HS-27A (cell line): Measurements from ENCODE around the gene ATP6V0C.
"Not testable (repeated sequence)": the region's sequence is repeated elsewhere in the genome, so short reads cannot be mapped to it uniquely, and the experiment has no call there.

Experiments
- DNase-seq: peaks from one replicate; pipeline ENCODE4 v3.0.0-alpha.2; 2012; ENCODE audit warnings: low read depth, missing footprints

The ATP6V0C gene

DNA sequence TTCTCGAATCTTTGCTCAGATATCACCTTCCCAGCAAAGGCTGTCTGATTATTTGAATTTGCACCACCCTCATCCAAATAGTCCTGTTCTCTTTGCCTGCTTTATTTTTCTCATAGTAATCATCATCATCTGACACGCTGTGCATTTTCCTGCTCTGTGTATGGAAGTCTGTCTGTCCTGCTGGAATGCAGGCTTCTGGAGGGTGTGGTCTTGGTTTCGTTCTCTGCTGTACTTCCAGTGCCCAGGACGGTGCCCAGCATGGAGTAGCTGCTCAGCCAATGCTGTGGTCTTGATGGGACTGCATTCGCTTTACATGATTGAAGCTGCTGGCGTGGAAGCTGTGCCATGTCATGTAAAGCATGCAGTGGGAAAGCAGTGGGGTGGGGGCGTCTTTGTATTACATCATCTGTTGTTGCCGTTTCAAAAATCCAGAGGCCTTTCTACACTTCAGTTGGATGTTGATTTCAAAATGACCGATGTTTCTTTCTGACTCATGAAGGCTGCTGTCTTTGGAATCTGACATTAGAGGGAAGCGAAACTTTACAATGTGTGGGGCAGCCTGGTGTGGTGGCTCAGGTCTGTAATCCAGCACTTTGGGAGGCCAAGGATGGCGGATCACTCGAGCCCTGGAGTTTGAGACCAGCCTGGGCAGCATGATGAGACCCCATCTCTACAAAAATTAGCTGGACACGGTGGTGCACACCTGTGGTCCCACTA lies 41.1 kb downstream of the ATP6V0C start:
- DNase-seq: not testable (repeated sequence)

DNA sequence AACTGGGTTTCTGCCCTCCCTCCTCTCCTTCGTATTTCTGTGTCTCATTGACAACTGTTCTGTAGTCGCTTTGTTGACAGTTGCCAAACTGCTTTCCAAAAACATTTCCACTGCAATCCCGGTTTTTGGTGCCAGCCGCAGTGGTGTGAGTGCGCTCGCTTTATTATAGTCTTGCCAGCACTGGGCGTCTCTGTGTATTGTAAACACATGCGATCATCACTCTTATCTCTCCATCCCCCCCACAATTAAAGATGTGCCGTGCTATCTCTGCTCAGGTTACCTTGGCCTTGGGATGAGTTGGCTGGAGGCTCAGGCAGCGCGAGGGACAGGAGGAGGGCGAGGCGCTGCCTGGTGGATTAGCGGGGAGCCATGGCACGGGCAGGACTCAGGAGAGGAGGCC lies 43.4 kb downstream of the ATP6V0C start:
- not testable (repeated sequence) for DNase-seq

DNA sequence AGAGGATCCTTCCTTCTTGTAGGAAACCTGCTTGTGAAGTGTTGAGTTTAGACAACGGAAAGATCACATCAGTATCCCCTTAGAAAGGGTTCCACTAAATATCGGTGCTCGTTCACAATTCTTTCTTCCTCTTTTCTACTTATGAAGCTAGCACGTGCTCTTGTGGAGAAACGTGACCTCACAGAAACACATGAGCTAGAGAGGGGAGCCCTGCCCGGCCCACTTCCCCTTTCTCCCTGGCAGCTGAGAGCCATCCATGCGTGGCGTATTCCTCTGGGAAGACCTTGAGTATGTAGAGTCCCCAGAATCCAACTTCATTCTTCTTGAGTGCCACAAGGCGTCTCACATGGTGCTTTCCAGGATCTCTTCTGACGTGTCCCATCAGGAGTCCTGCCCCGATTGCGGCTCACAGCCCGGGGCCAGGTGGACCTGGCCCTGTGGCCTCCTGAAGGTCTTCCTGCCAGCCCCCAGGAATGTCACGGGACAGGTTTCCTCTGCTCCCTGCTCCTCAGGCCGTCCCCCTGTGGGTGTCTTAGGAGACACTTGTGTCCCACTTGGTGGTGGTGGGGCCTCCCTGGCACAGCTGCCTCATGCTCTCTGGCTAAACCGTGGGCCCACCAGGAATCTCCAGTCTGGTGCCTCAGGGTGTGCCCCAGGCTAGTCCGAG lies 46.5 kb downstream of the ATP6V0C start:
- DNase-seq: not testable (repeated sequence)

DNA sequence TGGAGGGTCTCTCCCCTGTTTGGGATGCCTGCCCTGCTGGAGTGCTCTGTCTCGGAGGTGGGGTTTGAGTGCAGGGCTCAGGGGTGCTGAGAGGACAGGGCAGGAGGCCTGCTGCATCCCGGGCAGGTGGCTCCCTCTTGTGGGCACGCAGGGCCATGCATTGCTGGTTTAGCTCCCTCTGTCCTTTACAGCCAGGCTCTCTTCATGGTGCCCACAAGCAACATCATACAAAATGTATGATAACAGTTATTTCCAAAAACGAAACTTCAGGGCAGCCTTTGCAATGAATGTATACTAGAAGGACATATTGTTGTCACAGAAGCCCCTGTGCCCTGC lies 47.0 kb downstream of the ATP6V0C start:
- not testable (repeated sequence) for DNase-seq

DNA sequence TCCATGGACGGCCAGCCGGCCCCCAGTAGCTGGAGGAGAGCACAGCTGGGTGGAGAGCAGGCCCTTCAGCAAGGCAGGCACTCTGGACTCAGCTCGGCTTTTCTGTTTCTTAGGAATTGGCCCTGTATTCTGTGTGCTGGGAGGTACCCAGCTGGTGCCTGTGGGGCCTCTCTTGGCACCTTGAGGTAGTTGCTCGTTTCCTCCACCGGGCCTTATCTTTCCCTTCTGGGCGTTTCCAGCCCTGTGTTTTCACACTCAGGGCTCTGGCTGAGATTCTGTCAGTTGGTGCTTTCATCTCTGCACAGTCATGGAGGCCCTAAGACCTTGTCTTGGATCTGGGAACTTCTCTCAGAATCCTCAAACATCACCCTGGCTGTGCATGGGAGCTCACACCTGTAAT lies 53.8 kb downstream of the ATP6V0C start:
- DNase-seq: not testable (repeated sequence)

DNA sequence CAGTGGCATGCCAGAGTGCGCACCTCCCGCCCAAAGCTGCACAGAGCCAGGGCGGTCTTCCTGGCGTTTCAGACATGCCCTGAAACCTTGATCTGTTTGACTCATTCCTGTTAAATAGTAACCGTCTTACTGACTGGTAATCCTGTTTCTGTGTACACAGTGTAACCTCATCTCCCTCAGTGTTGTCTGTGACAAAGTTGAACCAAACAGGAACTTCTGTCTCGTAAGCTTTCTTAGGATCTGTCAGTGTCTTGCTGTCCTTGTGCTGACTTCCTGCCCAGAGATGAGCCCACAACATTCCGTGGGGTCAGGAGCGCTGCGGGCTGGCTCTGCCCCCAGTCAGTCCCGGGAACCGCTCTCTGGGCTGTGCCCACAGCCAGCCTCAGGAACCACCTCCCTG lies 54.8 kb downstream of the ATP6V0C start:
- DNase-seq: not testable (repeated sequence)
